Hepatocyte (in vitro differentiated cells): ENCODE results near the gene PROKR2. TPM values are rescaled to one million over a fixed set of nuclear protein-coding genes. Genes with fewer than 3 reads are reported as not detected.

Experiments
- DNase-seq: peaks from one replicate; pipeline ENCODE4 v3.0.0-alpha.2; 2016; ENCODE audit warnings: low spot score
- H2AFZ ChIP-seq: fragments of 200-600 bp; sonication (generic); 2 replicates; pipeline ENCODE4 v1.6.0; 2016; ENCODE audit warnings: antibody characterized with exemption, mild to moderate bottlenecking
- H3K27ac ChIP-seq: fragments of 200-600 bp; sonication (generic); 2 replicates; pipeline ENCODE4 v1.5.1; 2016; ENCODE audit warnings: mild to moderate bottlenecking
- H3K27me3 ChIP-seq: fragments of 200-600 bp; sonication (generic); 2 replicates; pipeline ENCODE4 v1.6.1; 2016
- H3K36me3 ChIP-seq: fragments of 200-600 bp; sonication (generic); replicated peaks from 2 replicates; pipeline ENCODE4 v1.5.1; 2016; ENCODE audit warnings: low read depth; ENCODE audit not compliant: insufficient read depth
- H3K4me1 ChIP-seq: fragments of 200-600 bp; sonication (generic); 2 replicates; pipeline ENCODE4 v1.5.1; 2016; ENCODE audit warnings: mild to moderate bottlenecking, moderate library complexity; ENCODE audit not compliant: insufficient read depth
- H3K4me2 ChIP-seq: fragments of 200-600 bp; sonication (generic); 2 replicates; pipeline ENCODE4 v1.6.0; 2016
- H3K4me3 ChIP-seq: fragments of 200-600 bp; sonication (generic); 2 replicates; pipeline ENCODE4 v1.5.1; 2016; ENCODE audit warnings: mild to moderate bottlenecking
- H3K79me2 ChIP-seq: fragments of 200-600 bp; sonication (generic); 2 replicates; pipeline ENCODE4 v1.6.0; 2017; ENCODE audit warnings: mild to moderate bottlenecking
- H3K9me2 ChIP-seq: fragments of 200-600 bp; sonication (generic); replicated peaks from 2 replicates; pipeline ENCODE4 v1.6.0; 2017; ENCODE audit warnings: mild to moderate bottlenecking; ENCODE audit not compliant: insufficient read depth
- H3K9me3 ChIP-seq: fragments of 200-600 bp; sonication (generic); 2 replicates; pipeline ENCODE4 v1.5.1; 2016; ENCODE audit warnings: low read depth, mild to moderate bottlenecking
- H4K20me1 ChIP-seq: fragments of 200-600 bp; sonication (generic); 2 replicates; pipeline ENCODE4 v1.6.0; 2016; ENCODE audit warnings: mild to moderate bottlenecking; ENCODE audit not compliant: insufficient read depth, poor library complexity, severe bottlenecking
- CTCF ChIP-seq: fragments of 200-600 bp; sonication (generic); IDR thresholded peaks from 2 replicates; pipeline ENCODE4 v1.5.1; 2016; ENCODE audit warnings: antibody characterized with exemption, mild to moderate bottlenecking; ENCODE audit not compliant: poor library complexity
- EZH2 ChIP-seq: fragments of 200-600 bp; sonication (generic); IDR thresholded peaks from 2 replicates; pipeline ENCODE4 v1.6.1; 2016; ENCODE audit warnings: antibody characterized with exemption, mild to moderate bottlenecking, borderline replicate concordance
- EZH2phosphoT487 ChIP-seq: fragments of 200-600 bp; sonication (generic); IDR thresholded peaks from one replicate; pipeline ENCODE4 v1.6.1; 2018; ENCODE audit warnings: antibody characterized with exemption, mild to moderate bottlenecking, low read depth, moderate library complexity; ENCODE audit not compliant: unreplicated experiment, severe bottlenecking
- WGBS: methylation state at CpG from one replicate; pipeline ENCODE4 v1.1.6; 2016; ENCODE audit warnings: low lambda C conversion rate; ENCODE audit errors: missing lambda C conversion rate; 5-methylcytosine and 5-hydroxymethylcytosine counted together
- polyA plus RNA-seq: library from polyadenylated mRNA; unstranded; fragments of >200 nt; fragmentation: Nextera tagmentation; extraction: Ambion mirVana; gene quantifications from 2 replicates; pipeline ENCODE4 v1.2.1, GENCODE V29; 2016
- total RNA-seq: library from RNA; depleted of rRNA; stranded (reverse); fragments of >200 nt; gene quantifications from 2 replicates; pipeline ENCODE4 v1.2.3, GENCODE V29; 2014

Gene PROKR2
- total and polyA plus RNA-seq, 2 experiments from 2014 or later: not detected

- Histone ChIP-seq H3K9me3 (no peaks in the 10 kb centered on the region), H3K4me2 (no peak overlapping the region), H2AFZ (no peak overlapping the region), H3K79me2 (no peaks in the 10 kb centered on the region), H3K27ac (no peak overlapping the region), H3K36me3 (no peaks in the 10 kb centered on the region), H3K9me2 (no peaks in the 10 kb centered on the region), H4K20me1 (no peaks in the 10 kb centered on the region), H3K4me3 (no peak overlapping the region), H3K27me3 (no peaks in the 10 kb centered on the region), H3K4me1 (no peaks in the 10 kb centered on the region)
- DNase-seq: no peak
- TF ChIP-seq EZH2phosphoT487: no peak
- TF ChIP-seq CTCF: no peak
- TF ChIP-seq EZH2: no peak
Observed at GRCh38 chr20:5279661-5280060, 37.1 kb downstream of the PROKR2 start.

DNA sequence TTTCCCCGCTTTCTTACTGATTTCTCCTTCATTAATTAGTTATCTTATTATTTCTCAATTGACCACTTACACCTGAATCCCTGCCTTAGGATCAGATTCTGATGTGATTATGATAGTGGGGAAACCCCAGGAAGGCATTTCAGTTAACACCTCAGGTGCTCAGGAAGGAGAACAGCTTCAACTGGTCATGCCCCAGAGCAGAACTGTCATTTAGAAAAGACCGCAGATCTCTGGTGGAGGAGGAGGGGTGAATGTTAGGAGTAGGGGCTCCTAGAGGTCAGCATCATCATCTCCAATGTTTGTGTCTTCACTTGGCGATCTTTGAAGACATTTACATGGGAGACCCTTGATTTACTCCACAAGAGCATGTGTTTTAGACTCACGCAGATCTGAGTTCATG, 44.5 kb downstream of the PROKR2 start:
- TF ChIP-seq CTCF (no peak), EZH2 (no peak), EZH2phosphoT487 (no peak)
- WGBS: 91% methylated on average over 4 of the region's 4 CpGs
- H3K4me3 ChIP-seq: no peak overlapping the region

DNA sequence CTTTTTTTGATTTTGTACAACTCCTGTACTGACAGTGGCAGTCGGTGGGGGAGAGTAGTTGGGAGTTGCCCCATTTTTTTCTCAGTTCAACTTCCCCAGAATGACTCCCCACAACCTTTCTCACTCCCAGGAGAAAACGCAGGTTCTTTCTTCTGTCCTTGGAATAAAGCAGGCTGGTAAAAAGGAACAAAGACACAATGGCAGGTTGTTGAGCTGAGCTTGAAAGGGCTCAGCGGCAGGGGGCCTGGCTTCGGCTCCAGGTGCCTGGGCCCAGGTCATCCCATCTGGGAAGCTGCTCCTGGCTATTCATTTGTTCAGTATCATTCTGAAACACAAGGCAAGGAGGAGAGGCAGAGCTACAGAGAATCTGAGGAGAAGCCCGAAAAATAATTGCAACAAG, 46.2 kb downstream of the PROKR2 start:
- Histone ChIP-seq H2AFZ (no peak overlapping the region), H3K9me2 (no peaks in the 10 kb centered on the region), H3K4me3 (no peak overlapping the region), H3K4me2 (no peak overlapping the region), H4K20me1 (no peaks in the 10 kb centered on the region), H3K4me1 (no peaks in the 10 kb centered on the region), H3K9me3 (no peaks in the 10 kb centered on the region), H3K27me3 (no peaks in the 10 kb centered on the region), H3K27ac (no peak overlapping the region), H3K36me3 (no peaks in the 10 kb centered on the region), H3K79me2 (no peaks in the 10 kb centered on the region)
- 65% methylated on average over 5 of the region's 5 CpGs for WGBS
- no peak for TF ChIP-seq CTCF
- no peak for TF ChIP-seq EZH2
- TF ChIP-seq EZH2phosphoT487: no peak
- DNase-seq: no peak

More for the DNA sequence above, 44.5 kb downstream of the PROKR2 start:
- Histone ChIP-seq H3K9me2 (no peaks in the 10 kb centered on the region), H3K9me3 (no peaks in the 10 kb centered on the region), H3K27ac (no peak overlapping the region), H4K20me1 (no peaks in the 10 kb centered on the region), H3K4me1 (no peaks in the 10 kb centered on the region), H3K79me2 (no peaks in the 10 kb centered on the region), H3K36me3 (no peaks in the 10 kb centered on the region), H3K4me2 (no peak overlapping the region), H2AFZ (no peak overlapping the region), H3K27me3 (no peaks in the 10 kb centered on the region)
- no peak for DNase-seq

GRCh38 chr20:5268449-5268848, 48.3 kb downstream of the PROKR2 start:
- Histone ChIP-seq H3K4me1 (no peaks in the 10 kb centered on the region), H3K9me3 (no peaks in the 10 kb centered on the region), H3K27me3 (no peaks in the 10 kb centered on the region), H3K4me2 (no peak overlapping the region), H3K9me2 (no peaks in the 10 kb centered on the region), H3K36me3 (no peaks in the 10 kb centered on the region), H4K20me1 (no peaks in the 10 kb centered on the region), H3K27ac (no peak overlapping the region), H2AFZ (no peak overlapping the region), H3K79me2 (no peaks in the 10 kb centered on the region), H3K4me3 (no peak overlapping the region)
- 54% methylated on average over 3 of the region's 3 CpGs for WGBS
- no peak for TF ChIP-seq EZH2phosphoT487
- TF ChIP-seq CTCF: no peak
- no peak for TF ChIP-seq EZH2
- no peak for DNase-seq
